Karpas-422 (cell line): ENCODE data around the gene MUC5AC. TPM values are rescaled to one million over a fixed set of nuclear protein-coding genes. Genes with fewer than 3 reads are reported as not detected.
"Not testable (repeated sequence)": the region's sequence is repeated elsewhere in the genome, so short reads cannot be mapped to it uniquely, and the experiment has no call there.

Source experiments
- DNase-seq: peaks from one replicate; pipeline ENCODE4 v3.0.0-alpha.2; 2015
- H2AFZ ChIP-seq: fragments of 200-600 bp; sonication (generic); 2 replicates; pipeline ENCODE4 v1.6.1; 2014; ENCODE audit warnings: antibody characterized with exemption, low read length, mixed read lengths
- H3K27ac ChIP-seq: fragments of 200-600 bp; sonication (generic); 2 replicates; pipeline ENCODE4 v1.5.1; 2014; ENCODE audit warnings: mild to moderate bottlenecking, low read length, moderate library complexity
- H3K27me3 ChIP-seq: fragments of 200-600 bp; sonication (generic); 2 replicates; pipeline ENCODE4 v1.6.1; 2014; ENCODE audit warnings: low read length, mixed read lengths
- H3K36me3 ChIP-seq: fragments of 200-600 bp; sonication (generic); 2 replicates; pipeline ENCODE4 v1.6.1; 2014; ENCODE audit warnings: low read length, mixed read lengths; ENCODE audit not compliant: insufficient read depth
- H3K4me1 ChIP-seq: fragments of 200-600 bp; sonication (generic); 2 replicates; pipeline ENCODE4 v1.6.1; 2014; ENCODE audit warnings: mild to moderate bottlenecking, low read length, mixed read lengths
- H3K4me2 ChIP-seq: fragments of 200-600 bp; sonication (generic); 2 replicates; pipeline ENCODE4 v1.6.1; 2014; ENCODE audit warnings: low read length, low read depth, mild to moderate bottlenecking; ENCODE audit not compliant: poor library complexity, severe bottlenecking
- H3K4me3 ChIP-seq: fragments of 200-600 bp; sonication (generic); 2 replicates; pipeline ENCODE4 v1.5.1; 2014; ENCODE audit warnings: mild to moderate bottlenecking, antibody characterized with exemption, low read length, mixed read lengths
- H3K79me2 ChIP-seq: fragments of 200-600 bp; sonication (generic); 2 replicates; pipeline ENCODE4 v1.6.1; 2014; ENCODE audit warnings: mild to moderate bottlenecking, low read length, mixed read lengths
- H3K9ac ChIP-seq: fragments of 200-600 bp; sonication (generic); 2 replicates; pipeline ENCODE4 v1.6.0; 2014; ENCODE audit warnings: low read length
- H3K9me2 ChIP-seq: fragments of 200-600 bp; sonication (generic), shearing (Covaris generic); replicated peaks from 2 replicates; pipeline ENCODE4 v1.6.0; 2014; ENCODE audit warnings: mild to moderate bottlenecking, low read length, moderate library complexity; ENCODE audit not compliant: insufficient read depth
- H3K9me3 ChIP-seq: fragments of 300-700, 200-600 bp; sonication (generic); 2 replicates; pipeline ENCODE4 v1.6.1; 2014; ENCODE audit warnings: low read length, mixed read lengths
- H4K20me1 ChIP-seq: fragments of 200-600 bp; sonication (generic); 2 replicates; pipeline ENCODE4 v1.6.1; 2014; ENCODE audit warnings: mild to moderate bottlenecking, antibody characterized with exemption, low read length, low read depth; ENCODE audit not compliant: insufficient read depth
- total RNA-seq: library from RNA; depleted of rRNA; stranded (reverse); fragments of >200 nt; shearing (Covaris generic); gene quantifications from 2 replicates; pipeline ENCODE4 v1.2.3, GENCODE V29; 2014; ENCODE audit warnings: low replicate concordance

MUC5AC gene
- total RNA-seq, 1 experiment from 2014 or later, result not detected

DNA sequence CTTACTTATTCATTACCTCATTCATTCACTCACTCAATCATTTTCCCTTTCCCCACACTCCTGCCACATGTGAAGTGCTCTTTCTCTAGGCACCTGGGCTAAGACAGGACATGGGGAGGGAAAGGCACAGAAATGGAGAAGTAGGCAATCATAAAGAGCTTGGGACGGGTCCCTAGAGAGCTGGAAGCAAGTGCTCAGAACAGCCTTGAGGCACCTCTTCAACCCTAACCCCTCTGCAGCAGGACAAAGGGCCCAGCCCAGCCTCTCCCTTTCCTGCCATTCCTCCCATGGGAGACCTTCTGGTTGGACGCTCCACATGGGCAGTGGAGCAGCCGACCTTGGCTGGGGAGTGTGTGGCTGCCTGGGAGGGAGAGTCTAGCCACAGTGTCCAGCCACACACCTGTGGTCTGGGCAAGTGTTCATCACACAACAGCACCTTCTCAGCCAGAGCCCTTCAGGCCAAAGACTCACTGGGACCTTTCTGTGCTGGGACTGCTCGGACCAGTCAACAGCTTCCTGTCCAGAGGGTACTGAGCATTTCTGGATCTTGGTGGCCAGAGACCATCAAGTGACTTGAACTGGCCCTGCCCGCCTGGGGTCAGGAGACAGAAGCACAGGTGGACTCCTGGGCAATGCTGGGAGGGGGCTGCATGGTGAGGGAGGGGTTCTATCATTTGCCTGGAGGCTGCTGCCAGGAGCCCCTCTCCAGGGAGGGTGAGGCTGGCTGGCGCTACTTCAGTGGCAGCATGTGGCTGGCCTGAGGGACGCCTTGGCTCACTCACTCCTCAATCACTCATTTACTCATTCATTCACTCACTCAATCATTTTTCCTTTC is 1.0 kb upstream of the MUC5AC start:
- Histone ChIP-seq H3K4me2 (no peak overlapping the region), H3K79me2 (no peaks in the 10 kb centered on the region), H3K9me3 (peaks cover 17% of the 10 kb centered on the region), H3K27ac (no peak overlapping the region), H3K27me3 (no peaks in the 10 kb centered on the region), H2AFZ (no peak overlapping the region), H3K9ac (no peak overlapping the region), H3K36me3 (no peaks in the 10 kb centered on the region), H3K4me1 (no peaks in the 10 kb centered on the region), H4K20me1 (no peaks in the 10 kb centered on the region), H3K4me3 (no peak overlapping the region), H3K9me2 (no peaks in the 10 kb centered on the region)
- DNase-seq, result no peak

- Histone ChIP-seq H3K9me2 (no peaks in the 10 kb centered on the region), H3K27ac (no peak overlapping the region), H3K27me3 (no peaks in the 10 kb centered on the region), H3K4me3 (no peak overlapping the region), H3K4me2 (no peak overlapping the region), H2AFZ (no peak overlapping the region), H3K4me1 (no peaks in the 10 kb centered on the region), H3K9ac (no peak overlapping the region), H4K20me1 (no peaks in the 10 kb centered on the region), H3K79me2 (no peaks in the 10 kb centered on the region), H3K36me3 (no peaks in the 10 kb centered on the region), H3K9me3 (peaks cover 17% of the 10 kb centered on the region)
- no peak for DNase-seq
Measured at GRCh38 chr11:1157341-1157644, 460 bp upstream of the MUC5AC start.

- no peak for DNase-seq
- Histone ChIP-seq H3K4me1 (no peaks in the 10 kb centered on the region), H3K9ac (no peak overlapping the region), H4K20me1 (no peaks in the 10 kb centered on the region), H3K27ac (no peak overlapping the region), H3K9me2 (no peaks in the 10 kb centered on the region), H3K4me2 (no peak overlapping the region), H2AFZ (no peak overlapping the region), H3K4me3 (no peak overlapping the region), H3K79me2 (no peaks in the 10 kb centered on the region), H3K36me3 (no peaks in the 10 kb centered on the region), H3K9me3 (peaks cover 17% of the 10 kb centered on the region), H3K27me3 (no peaks in the 10 kb centered on the region)
Measured at GRCh38 chr11:1158681-1159487, 1.1 kb downstream of the MUC5AC start.

DNA sequence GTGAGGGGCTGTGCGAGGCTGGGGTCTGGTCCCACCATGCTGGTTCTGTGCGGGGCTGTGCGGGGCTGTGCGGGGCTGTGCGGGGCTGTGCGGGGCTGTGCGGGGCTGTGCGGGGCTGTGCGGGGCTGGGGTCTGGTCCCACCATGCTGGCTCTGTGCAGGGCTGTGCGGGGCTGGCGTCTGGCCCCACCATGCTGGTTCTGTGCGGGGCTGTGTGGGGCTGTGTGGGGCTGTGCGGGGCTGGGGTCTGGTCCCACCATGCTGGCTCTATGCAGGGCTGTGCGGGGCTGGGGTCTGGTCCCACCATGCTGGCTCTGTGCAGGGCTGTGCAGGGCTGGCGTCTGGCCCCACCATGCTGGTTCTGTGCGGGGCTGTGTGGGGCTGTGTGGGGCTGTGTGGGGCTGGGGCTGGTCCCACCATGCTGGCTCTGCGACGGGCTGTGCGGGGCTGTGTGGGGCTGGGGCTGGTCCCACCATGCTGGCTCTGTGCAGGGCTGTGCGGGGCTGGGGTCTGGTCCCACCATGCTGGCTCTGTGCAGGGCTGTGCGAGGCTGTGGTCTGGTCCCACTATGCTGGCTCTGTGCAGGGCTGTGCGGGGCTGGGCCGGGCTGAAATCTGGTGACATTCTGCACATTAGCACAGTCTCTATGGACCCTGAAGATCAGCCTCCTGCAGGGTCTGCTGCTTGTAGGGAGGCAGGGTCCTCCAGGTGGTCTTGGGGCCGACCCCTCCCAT is 1.9 kb downstream of the MUC5AC start:
- not testable (repeated sequence) for H3K79me2 ChIP-seq, H2AFZ ChIP-seq, H3K27me3 ChIP-seq, H4K20me1 ChIP-seq, H3K9ac ChIP-seq, H3K4me2 ChIP-seq, H3K27ac ChIP-seq, H3K9me2 ChIP-seq, H3K4me1 ChIP-seq, DNase-seq, H3K36me3 ChIP-seq, H3K4me3 ChIP-seq
- H3K9me3 ChIP-seq, result peaks cover 17% of the 10 kb centered on the region

DNA sequence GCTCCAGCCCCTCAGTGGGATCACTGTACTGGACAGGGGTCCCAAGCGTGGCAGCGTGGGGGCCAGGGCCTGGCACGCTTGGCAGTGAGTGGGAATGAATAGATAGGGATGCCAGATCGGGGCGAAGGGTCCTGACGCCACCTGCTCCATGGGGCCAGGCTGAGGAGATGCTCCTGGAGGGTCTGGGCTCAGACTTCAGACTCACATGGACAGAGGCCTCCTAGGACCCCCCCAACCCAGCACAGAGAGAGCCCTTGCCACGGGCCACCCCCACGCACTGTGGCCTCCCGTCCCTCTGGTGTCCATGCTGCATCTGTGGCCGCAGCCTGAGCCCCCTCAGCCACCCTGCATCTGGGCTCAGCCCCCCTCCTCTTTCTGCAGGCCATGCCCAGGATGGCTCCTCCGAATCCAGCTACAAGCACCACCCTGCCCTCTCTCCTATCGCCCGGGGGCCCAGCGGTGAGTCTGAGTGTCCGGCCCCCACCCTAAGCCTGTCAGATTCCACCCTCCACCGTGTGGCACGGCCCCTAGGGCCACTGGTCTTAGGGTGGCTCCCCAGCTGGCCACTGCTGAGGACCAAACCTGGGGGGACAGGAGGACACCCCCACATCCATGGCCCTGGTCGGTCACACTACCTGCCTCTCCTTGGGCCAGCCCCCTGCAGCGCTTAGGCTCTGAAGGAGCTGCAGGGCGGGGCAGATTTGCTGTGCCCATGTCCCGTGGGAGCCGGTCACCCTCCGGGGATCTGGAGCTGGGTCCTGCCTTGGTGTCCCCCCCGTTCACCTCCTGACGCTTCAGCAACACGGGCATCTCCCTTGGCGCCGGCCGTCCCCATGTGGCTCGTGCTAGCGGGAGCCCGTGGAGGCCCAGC is 2.7 kb downstream of the MUC5AC start:
- H3K79me2 ChIP-seq, result no peaks in the 10 kb centered on the region
- no peak overlapping the region for H3K9ac ChIP-seq
- no peak overlapping the region for H2AFZ ChIP-seq
- H3K27me3 ChIP-seq, result no peaks in the 10 kb centered on the region
- H4K20me1 ChIP-seq, result no peaks in the 10 kb centered on the region
- peaks cover 12% of the 10 kb centered on the region for H3K9me3 ChIP-seq
- H3K4me2 ChIP-seq, result no peak overlapping the region
- no peaks in the 10 kb centered on the region for H3K9me2 ChIP-seq
- DNase-seq, result no peak
- H3K27ac ChIP-seq, result no peak overlapping the region
- H3K36me3 ChIP-seq, result no peaks in the 10 kb centered on the region
- no peaks in the 10 kb centered on the region for H3K4me1 ChIP-seq
- H3K4me3 ChIP-seq, result no peak overlapping the region

GRCh38 chr11:1161410-1162137 is 3.8 kb downstream of the MUC5AC start:
- H3K4me1 ChIP-seq, result no peaks in the 10 kb centered on the region
- no peaks in the 10 kb centered on the region for H3K27me3 ChIP-seq
- no peak overlapping the region for H2AFZ ChIP-seq
- H3K9me3 ChIP-seq, result peaks cover 1% of the 10 kb centered on the region; the same call in 1 of the 2 replicates
- no peaks in the 10 kb centered on the region for H3K9me2 ChIP-seq
- no peaks in the 10 kb centered on the region for H3K79me2 ChIP-seq
- no peak for DNase-seq
- H3K36me3 ChIP-seq, result no peaks in the 10 kb centered on the region
- H3K9ac ChIP-seq, result no peak overlapping the region
- no peak overlapping the region for H3K27ac ChIP-seq
- no peaks in the 10 kb centered on the region for H4K20me1 ChIP-seq
- no peak overlapping the region for H3K4me2 ChIP-seq
- no peak overlapping the region for H3K4me3 ChIP-seq

DNA sequence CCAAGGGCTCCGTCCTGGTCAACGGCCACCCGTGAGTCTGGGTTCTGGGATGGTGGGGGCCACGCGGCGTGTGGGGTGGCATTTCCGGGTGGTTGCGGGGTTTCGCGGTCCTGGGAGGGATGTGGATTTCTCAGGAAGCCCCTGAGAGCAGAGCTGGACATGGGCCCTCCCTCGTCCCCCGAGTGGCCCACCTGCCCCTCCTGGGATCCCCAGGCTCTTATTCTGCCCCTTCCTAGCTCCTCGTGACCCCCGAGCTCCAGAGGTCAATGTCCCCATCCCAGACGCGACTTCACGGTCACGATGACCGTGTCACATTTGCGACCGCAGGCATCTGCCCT is 4.4 kb downstream of the MUC5AC start:
- no peak overlapping the region for H3K4me3 ChIP-seq
- no peaks in the 10 kb centered on the region for H3K9me3 ChIP-seq
- no peaks in the 10 kb centered on the region for H3K36me3 ChIP-seq
- DNase-seq, result no peak
- H3K4me2 ChIP-seq, result no peak overlapping the region
- H3K9ac ChIP-seq, result no peak overlapping the region
- H2AFZ ChIP-seq, result no peak overlapping the region
- H3K27me3 ChIP-seq, result no peaks in the 10 kb centered on the region
- H3K27ac ChIP-seq, result no peak overlapping the region
- H3K4me1 ChIP-seq, result no peaks in the 10 kb centered on the region
- H3K79me2 ChIP-seq, result no peaks in the 10 kb centered on the region
- H3K9me2 ChIP-seq, result no peaks in the 10 kb centered on the region
- H4K20me1 ChIP-seq, result no peaks in the 10 kb centered on the region
